Neural progenitor cell (in vitro differentiated cells): ENCODE results near the gene BCL10. TPM values are rescaled to one million over a fixed set of nuclear protein-coding genes. Genes with fewer than 3 reads are reported as not detected.

Experiments used
- DNase-seq: peaks from one replicate; pipeline ENCODE4 v3.0.0-alpha.2; 2016; ENCODE audit warnings: low spot score
- H2AFZ ChIP-seq: fragments of 200-600 bp; sonication (generic); replicated peaks from 2 replicates; pipeline ENCODE4 v1.6.1; 2016; ENCODE audit warnings: antibody characterized with exemption
- H3F3A ChIP-seq: fragments of 200-600 bp; sonication (generic); 2 replicates; pipeline ENCODE4 v1.6.1; 2016; ENCODE audit warnings: antibody characterized with exemption, low read depth
- H3K27ac ChIP-seq: fragments of 200-600 bp; sonication (generic); 2 replicates; pipeline ENCODE4 v1.5.1; 2016; ENCODE audit warnings: mild to moderate bottlenecking
- H3K27me3 ChIP-seq: fragments of 200-600 bp; sonication (generic); 2 replicates; pipeline ENCODE4 v1.6.1; 2016; ENCODE audit warnings: mild to moderate bottlenecking, moderate library complexity
- H3K36me3 ChIP-seq: fragments of 200-600 bp; sonication (generic); 2 replicates; pipeline ENCODE4 v1.5.1; 2016
- H3K4me1 ChIP-seq: fragments of 200-600 bp; sonication (generic); 2 replicates; pipeline ENCODE4 v1.6.1; 2016; ENCODE audit warnings: mixed run types
- H3K4me2 ChIP-seq: fragments of 200-600 bp; sonication (generic); 2 replicates; pipeline ENCODE4 v1.6.1; 2016
- H3K4me3 ChIP-seq: fragments of 200-600 bp; sonication (generic); 2 replicates; pipeline ENCODE4 v1.5.1; 2016
- H3K79me2 ChIP-seq: fragments of 200-600 bp; sonication (generic); 2 replicates; pipeline ENCODE4 v1.6.1; 2016; ENCODE audit warnings: low read depth
- H3K9ac ChIP-seq: fragments of 200-600 bp; sonication (generic); 2 replicates; pipeline ENCODE4 v1.6.1; 2016
- H3K9me3 ChIP-seq: fragments of 200-600 bp; sonication (generic); 2 replicates; pipeline ENCODE4 v1.5.1; 2016; ENCODE audit warnings: low read depth
- H4K20me1 ChIP-seq: fragments of 200-600 bp; sonication (generic); 2 replicates; pipeline ENCODE4 v1.6.1; 2016; ENCODE audit warnings: low read depth
- H3K27ac Mint-ChIP-seq: 3 replicates; pipeline ENCODE4 v1.8.0; 2021; ENCODE audit warnings: mixed read lengths
- H3K27me3 Mint-ChIP-seq: 2 replicates; pipeline ENCODE4 v1.8.0; 2022; ENCODE audit warnings: low read depth, mild to moderate bottlenecking, inconsistent platforms, moderate library complexity, mixed read lengths; ENCODE audit not compliant: insufficient read depth
- H3K36me3 Mint-ChIP-seq: 3 replicates; pipeline ENCODE4 v1.8.0; 2021; ENCODE audit warnings: mixed read lengths
- H3K4me1 Mint-ChIP-seq: 3 replicates; pipeline ENCODE4 v1.8.0; 2021; ENCODE audit warnings: mixed read lengths
- H3K4me3 Mint-ChIP-seq: 3 replicates; pipeline ENCODE4 v1.8.0; 2021; ENCODE audit warnings: mild to moderate bottlenecking, moderate library complexity, mixed read lengths
- H3K9me3 Mint-ChIP-seq: 3 replicates; pipeline ENCODE4 v1.8.0; 2020; ENCODE audit warnings: mixed read lengths
- CTCF ChIP-seq: fragments of 200-600 bp; sonication (generic); IDR thresholded peaks from 2 replicates; pipeline ENCODE4 v1.5.1; 2017; ENCODE audit warnings: antibody characterized with exemption, mild to moderate bottlenecking
- EZH2 ChIP-seq: fragments of 200-600 bp; sonication (generic); IDR thresholded peaks from 2 replicates; pipeline ENCODE4 v1.6.1; 2017; ENCODE audit warnings: antibody characterized with exemption, mild to moderate bottlenecking, moderate library complexity
- EZH2phosphoT487 ChIP-seq: fragments of 200-600 bp; sonication (generic); IDR thresholded peaks from 2 replicates; pipeline ENCODE4 v1.6.1; 2017; ENCODE audit warnings: antibody characterized with exemption
- total RNA-seq: library from RNA; depleted of rRNA; stranded (reverse); fragments of >200 nt; gene quantifications from 2 replicates; pipeline ENCODE4 v1.2.3, GENCODE V29; 2015; ENCODE audit warnings: low replicate concordance

BCL10 gene
- total RNA-seq, 1 donor from 2014 or later, result 28.2 TPM

GRCh38 chr1:85224734-85225623 is 51.5 kb downstream of the BCL10 start:
- Histone ChIP-seq H3K27ac (no peak overlapping the region), H3K79me2 (no peaks in the 10 kb centered on the region), H3K27me3 (no peaks in the 10 kb centered on the region), H3K4me1 (peaks cover 15% of the 10 kb centered on the region), H3K36me3 (no peaks in the 10 kb centered on the region), H2AFZ (peak overlapping the region; percentile 65), H3K9me3 (no peaks in the 10 kb centered on the region), H3K4me2 (peak overlapping the region; percentile 46), H3K9ac (no peak overlapping the region), H4K20me1 (no peaks in the 10 kb centered on the region), H3F3A (no peaks in the 10 kb centered on the region), H3K4me3 (no peak overlapping the region)
- Mint-ChIP-seq H3K4me3 (no peak overlapping the region), H3K36me3 (no peaks in the 10 kb centered on the region), H3K27me3 (peaks cover 4% of the 10 kb centered on the region), H3K27ac (no peak overlapping the region), H3K9me3 (no peaks in the 10 kb centered on the region), H3K4me1 (peaks cover 13% of the 10 kb centered on the region)
- TF ChIP-seq EZH2phosphoT487 (no peak), EZH2 (no peak), CTCF (no peak)
- DNase-seq, result peak; percentile 60

GRCh38 chr1:85224295-85224694 is 52.1 kb downstream of the BCL10 start:
- Mint-ChIP-seq H3K9me3 (no peaks in the 10 kb centered on the region), H3K36me3 (no peaks in the 10 kb centered on the region), H3K27ac (no peak overlapping the region), H3K27me3 (peaks cover 4% of the 10 kb centered on the region), H3K4me3 (no peak overlapping the region), H3K4me1 (peaks cover 13% of the 10 kb centered on the region)
- no peak overlapping the region for H3K9ac ChIP-seq
- no peak for TF ChIP-seq EZH2phosphoT487
- no peak for TF ChIP-seq EZH2
- TF ChIP-seq CTCF, result no peak
- H3K27me3 ChIP-seq, result no peaks in the 10 kb centered on the region
- no peaks in the 10 kb centered on the region for H3K9me3 ChIP-seq
- no peak overlapping the region for H2AFZ ChIP-seq
- no peaks in the 10 kb centered on the region for H4K20me1 ChIP-seq
- no peaks in the 10 kb centered on the region for H3K79me2 ChIP-seq
- H3K4me3 ChIP-seq, result no peak overlapping the region
- no peaks in the 10 kb centered on the region for H3F3A ChIP-seq
- no peaks in the 10 kb centered on the region for H3K36me3 ChIP-seq
- DNase-seq, result no peak
- peaks cover 15% of the 10 kb centered on the region for H3K4me1 ChIP-seq
- H3K4me2 ChIP-seq, result no peak overlapping the region
- no peak overlapping the region for H3K27ac ChIP-seq

- H3K4me3 Mint-ChIP-seq, result no peak overlapping the region
- Histone ChIP-seq H3K9ac (no peak overlapping the region), H3K4me3 (no peak overlapping the region), H3K79me2 (no peaks in the 10 kb centered on the region), H3K27ac (no peak overlapping the region), H3K4me2 (no peak overlapping the region), H3K4me1 (peaks cover 15% of the 10 kb centered on the region), H3K9me3 (no peaks in the 10 kb centered on the region), H4K20me1 (no peaks in the 10 kb centered on the region), H3F3A (no peaks in the 10 kb centered on the region), H3K27me3 (no peaks in the 10 kb centered on the region), H2AFZ (no peak overlapping the region), H3K36me3 (no peaks in the 10 kb centered on the region)
- no peak overlapping the region for H3K27ac Mint-ChIP-seq
- no peak for DNase-seq
- no peak for TF ChIP-seq CTCF
- no peak for TF ChIP-seq EZH2phosphoT487
- no peak for TF ChIP-seq EZH2
- peaks cover 13% of the 10 kb centered on the region for H3K4me1 Mint-ChIP-seq
- no peaks in the 10 kb centered on the region for H3K9me3 Mint-ChIP-seq
- peaks cover 4% of the 10 kb centered on the region for H3K27me3 Mint-ChIP-seq
- no peaks in the 10 kb centered on the region for H3K36me3 Mint-ChIP-seq
These were observed 53.1 kb downstream of the BCL10 start for GRCh38 chr1:85223334-85223733.
